Brain microvascular endothelial cell (primary cell): ENCODE results near the gene FCHO1.

ENCODE experiments used
- DNase-seq: peaks from one replicate; pipeline ENCODE4 v3.0.0-alpha.2; 2020
- H3K27ac ChIP-seq: fragments of 250-450 bp; sonication (Bioruptor Pico); 2 replicates; pipeline ENCODE4 v1.5.1; 2020; ENCODE audit warnings: mild to moderate bottlenecking, moderate library complexity
- H3K27me3 ChIP-seq: fragments of 250-450 bp; sonication (Bioruptor Pico); replicated peaks from 2 replicates; pipeline ENCODE4 v1.5.1; 2020; ENCODE audit warnings: mild to moderate bottlenecking
- H3K36me3 ChIP-seq: fragments of 250-450 bp; sonication (Bioruptor Pico); replicated peaks from 2 replicates; pipeline ENCODE4 v1.5.1; 2020; ENCODE audit warnings: mild to moderate bottlenecking
- H3K4me3 ChIP-seq: 2 replicates; pipeline ENCODE4 v1.5.1; 2011; ENCODE audit warnings: low read depth, mild to moderate bottlenecking, control low read depth, low read length, moderate library complexity
- CTCF ChIP-seq: IDR thresholded peaks from 2 replicates; pipeline ENCODE4 v1.5.1; 2011; ENCODE audit warnings: low read depth, mild to moderate bottlenecking, moderate library complexity, low read length, control low read depth, inconsistent platforms; ENCODE audit errors: missing control alignments
- in situ Hi-C: cut with HindIII; loops from 2 replicates; pipeline ENCODE4 v1.10.0; 2017; ENCODE audit warnings: low sequenced_read_pairs, low pct_ligation_motif_present

The FCHO1 gene

GRCh38 chr19:17718550-17718946 lies 32.7 kb upstream of the FCHO1 start:
- Histone ChIP-seq H3K27me3 (no peaks in the 10 kb centered on the region), H3K36me3 (peaks cover 6% of the 10 kb centered on the region), H3K27ac (no peak overlapping the region), H3K4me3 (no peak overlapping the region)
- no peak for DNase-seq
- in situ Hi-C loops: no loop called here
- no peak for TF ChIP-seq CTCF

GRCh38 chr19:17718947-17719711 lies 32.1 kb upstream of the FCHO1 start, which contains the start of gene MAP1S:
MAP1S (plus strand) TSS chr19:17719480; CDS start chr19:17719503, 23 bp downstream.
- in situ Hi-C loops: no loop called here
- no peaks in the 10 kb centered on the region for H3K27me3 ChIP-seq
- peaks cover 12% of the 10 kb centered on the region for H3K36me3 ChIP-seq
- H3K4me3 ChIP-seq: peak within 1 kb of the TSS; percentile 79
- peak; percentile 9 for DNase-seq
- no peak for TF ChIP-seq CTCF
- peak within 1 kb of the TSS; percentile 65 for H3K27ac ChIP-seq

GRCh38 chr19:17719730-17720400 lies 31.4 kb upstream of the FCHO1 start:
- Histone ChIP-seq H3K36me3 (peaks cover 16% of the 10 kb centered on the region), H3K4me3 (peak overlapping the region; percentile 79), H3K27me3 (no peaks in the 10 kb centered on the region), H3K27ac (peak overlapping the region; percentile 65)
- no peak for DNase-seq
- in situ Hi-C loops: no loop called here
- no peak for TF ChIP-seq CTCF

DNA sequence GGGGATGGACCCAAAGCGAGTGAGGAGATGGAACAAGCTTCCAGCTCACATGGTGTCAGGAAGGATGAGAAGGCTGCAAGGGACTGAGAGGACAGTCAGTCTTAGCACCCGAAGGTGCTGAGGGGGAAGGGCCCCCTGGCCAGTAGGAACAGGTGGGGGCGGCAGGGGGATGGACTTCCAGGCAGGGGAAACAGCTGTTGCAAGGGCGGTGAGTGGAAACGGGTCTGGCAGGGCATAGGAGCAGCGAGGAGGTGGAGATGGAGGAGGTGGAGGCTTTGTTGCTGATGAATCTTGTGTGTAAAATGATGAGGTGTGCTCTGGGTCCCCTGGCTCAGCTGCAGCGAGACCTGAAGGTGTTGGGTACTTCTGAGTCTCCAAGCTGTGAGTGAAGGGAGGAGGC lies 30.8 kb upstream of the FCHO1 start:
- H3K36me3 ChIP-seq: peaks cover 21% of the 10 kb centered on the region
- DNase-seq: no peak
- H3K4me3 ChIP-seq: peak overlapping the region; percentile 79
- no peaks in the 10 kb centered on the region for H3K27me3 ChIP-seq
- TF ChIP-seq CTCF: no peak
- no peak overlapping the region for H3K27ac ChIP-seq
- in situ Hi-C loops: no loop called here

DNA sequence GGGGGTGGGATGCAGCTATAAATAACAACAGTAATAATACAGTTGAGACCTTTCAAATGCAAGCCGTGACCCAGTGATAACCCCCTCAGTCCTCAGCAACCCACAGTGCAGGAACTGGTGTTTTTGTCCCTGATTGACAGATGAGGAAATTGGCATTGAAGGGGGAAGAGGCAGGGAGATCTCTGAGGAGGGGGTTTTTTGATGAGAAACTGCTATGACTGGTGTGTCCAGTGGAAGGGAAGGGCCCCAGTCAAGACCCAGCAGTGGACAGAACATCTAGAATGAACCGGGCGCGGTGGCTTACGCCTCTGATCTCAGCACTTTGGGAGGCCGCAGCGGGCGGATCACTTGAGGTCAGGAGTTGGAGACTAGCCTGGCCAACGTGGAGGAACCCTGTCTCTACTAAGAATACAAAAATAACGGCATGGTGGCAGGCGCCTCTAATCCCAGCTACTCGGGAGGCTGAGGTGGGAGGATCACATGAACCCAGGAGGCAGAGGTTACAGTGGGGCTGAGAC lies 30.1 kb upstream of the FCHO1 start:
- no peaks in the 10 kb centered on the region for H3K27me3 ChIP-seq
- in situ Hi-C loops: no loop called here
- peak overlapping the region; percentile 79 for H3K4me3 ChIP-seq
- peak overlapping the region; percentile 28 for H3K27ac ChIP-seq
- H3K36me3 ChIP-seq: peaks cover 28% of the 10 kb centered on the region
- DNase-seq: no peak
- TF ChIP-seq CTCF: no peak
